EL (cell line): ENCODE measurements around the gene SPANXD.
A peak's percentile ranks its signal among the peaks of the same experiment; 100 is the strongest.
"Not testable (repeated sequence)": the region's sequence is repeated elsewhere in the genome, so short reads cannot be mapped to it uniquely, and the experiment has no call there.

Experiments
- DNase-seq: peaks from one replicate; pipeline ENCODE4 v3.0.0-alpha.2; 2016

SPANXD gene

GRCh38 chrX:141698639-141699038 is at the start of gene SPANXD:
Gene SPANXD (minus strand): TSS chrX:141698739. CDS start chrX:141698405, 334 bp downstream.
- DNase-seq, result not testable (repeated sequence)

- no peak for DNase-seq
These were observed 44.1 kb upstream of the SPANXD start for GRCh38 chrX:141742666-141743065.

GRCh38 chrX:141736656-141737055 is 38.1 kb upstream of the SPANXD start:
- no peak for DNase-seq

GRCh38 chrX:141733371-141733770 is 34.8 kb upstream of the SPANXD start:
- peak; percentile 28 for DNase-seq

GRCh38 chrX:141732031-141732430 is 33.5 kb upstream of the SPANXD start:
- DNase-seq, result peak; percentile 0

- no peak for DNase-seq
These were observed 25.6 kb upstream of the SPANXD start for GRCh38 chrX:141724186-141724585.

- no peak for DNase-seq
These were observed 16.1 kb upstream of the SPANXD start for GRCh38 chrX:141714680-141715079.

GRCh38 chrX:141701072-141701471 is 2.5 kb upstream of the SPANXD start:
- no peak for DNase-seq

- DNase-seq, result no peak
These were observed 24.6 kb downstream of the SPANXD start for GRCh38 chrX:141673946-141674345.

GRCh38 chrX:141669689-141670088 is 28.9 kb downstream of the SPANXD start:
- DNase-seq, result no peak

- DNase-seq, result no peak
These were observed 30.2 kb downstream of the SPANXD start for GRCh38 chrX:141668371-141668770.

GRCh38 chrX:141662781-141663180 is 35.8 kb downstream of the SPANXD start:
- DNase-seq, result no peak

- peak; percentile 3 for DNase-seq
These were observed 46.3 kb downstream of the SPANXD start for GRCh38 chrX:141652286-141652685.
